Activated CD4-positive, alpha-beta memory T cell treated with anti-CD3 and anti-CD28 coated beads for 36 hours (primary cell): ENCODE measurements around the gene ASTN2. TPM values are rescaled to one million over a fixed set of nuclear protein-coding genes. Genes with fewer than 3 reads are reported as not detected.

Experiments used
- CTCF ChIA-PET: fragments of 350-600 bp; sonication (Branson Sonifier 250); formaldehyde crosslinking; loops from one replicate; lab custom pipeline; 2021; ENCODE audit warnings: antibody characterized with exemption, inconsistent platforms; lab: Charles Lee
- POLR2A ChIA-PET: fragments of 350-600 bp; sonication (Branson Sonifier 250); formaldehyde crosslinking; loops from one replicate; lab custom pipeline; 2021; ENCODE audit warnings: antibody characterized with exemption; lab: Charles Lee
- DNase-seq: peaks from one replicate; pipeline ENCODE4 v3.0.0-alpha.2; 2020
- H3K27ac Mint-ChIP-seq: one replicate; pipeline ENCODE4 v1.8.0; 2021; ENCODE audit warnings: mixed read lengths
- H3K27me3 Mint-ChIP-seq: one replicate; pipeline ENCODE4 v1.8.0; 2021; ENCODE audit warnings: mixed read lengths
- H3K36me3 Mint-ChIP-seq: one replicate; pipeline ENCODE4 v1.8.0; 2021; ENCODE audit warnings: mixed read lengths
- H3K4me1 Mint-ChIP-seq: one replicate; pipeline ENCODE4 v1.8.0; 2021; ENCODE audit warnings: low read depth, mixed read lengths
- H3K4me3 Mint-ChIP-seq: one replicate; pipeline ENCODE4 v1.8.0; 2021; ENCODE audit warnings: mild to moderate bottlenecking, mixed read lengths
- H3K9me3 Mint-ChIP-seq: one replicate; pipeline ENCODE4 v1.8.0; 2021; ENCODE audit warnings: mixed read lengths
- intact Hi-C: fragments of 100-400 bp; cut with micrococcal nuclease; formaldehyde crosslinking; loops from one replicate; pipeline ENCODE4 v1.15.1; 2023
- total RNA-seq, 2 experiments: library from RNA; stranded (reverse); gene quantifications; one replicate each; pipeline ENCODE4 v1.2.3, GENCODE V29; 2021

ASTN2 gene
- total RNA-seq, 2 experiments from 2014 or later = 3.3 to 3.4 TPM

GRCh38 chr9:117278471-117279035, 136.3 kb downstream of the ASTN2 start:
- intact Hi-C loops = no loop called here
- Mint-ChIP-seq H3K9me3 (peaks cover 3% of the 10 kb centered on the region), H3K4me1 (no peaks in the 10 kb centered on the region), H3K4me3 (no peak overlapping the region), H3K27me3 (no peaks in the 10 kb centered on the region), H3K36me3 (no peaks in the 10 kb centered on the region), H3K27ac (no peak overlapping the region)
- POLR2A ChIA-PET = no interaction called here
- DNase-seq = no peak
- CTCF ChIA-PET = no interaction called here

DNA sequence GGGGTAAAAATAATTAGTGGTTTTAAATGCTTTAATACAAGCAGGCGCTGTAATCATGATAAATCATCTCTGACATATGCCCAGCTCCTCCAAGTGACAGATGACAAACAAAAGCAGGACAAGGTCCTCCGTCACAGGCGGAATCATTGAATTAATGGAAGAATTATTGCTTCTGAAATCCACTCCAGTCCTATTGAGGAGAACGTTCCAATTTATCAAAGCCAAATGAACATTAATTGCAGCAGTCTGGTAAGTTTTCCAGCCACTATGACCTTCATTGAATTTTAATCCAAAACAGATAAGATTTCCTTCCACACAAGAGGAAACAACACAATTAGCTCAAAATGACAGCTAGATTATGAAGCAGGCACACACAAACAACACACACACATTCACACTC, 136.8 kb downstream of the ASTN2 start:
- Mint-ChIP-seq H3K4me3 (no peak overlapping the region), H3K4me1 (no peaks in the 10 kb centered on the region), H3K27ac (no peak overlapping the region), H3K36me3 (no peaks in the 10 kb centered on the region), H3K9me3 (no peaks in the 10 kb centered on the region), H3K27me3 (no peaks in the 10 kb centered on the region)
- intact Hi-C loops = no loop called here
- ChIA-PET POLR2A (no interaction called here), CTCF (no interaction called here)
- DNase-seq = no peak

- Mint-ChIP-seq H3K27me3 (no peaks in the 10 kb centered on the region), H3K9me3 (no peaks in the 10 kb centered on the region), H3K4me1 (no peaks in the 10 kb centered on the region), H3K36me3 (no peaks in the 10 kb centered on the region), H3K4me3 (no peak overlapping the region), H3K27ac (no peak overlapping the region)
- POLR2A ChIA-PET = no interaction called here
- CTCF ChIA-PET = no interaction called here
- DNase-seq = no peak
- intact Hi-C loops = no loop called here
Observed at GRCh38 chr9:117276444-117276843, 138.4 kb downstream of the ASTN2 start.

- DNase-seq = no peak
- Mint-ChIP-seq H3K27me3 (no peaks in the 10 kb centered on the region), H3K9me3 (peaks cover 3% of the 10 kb centered on the region), H3K4me1 (no peaks in the 10 kb centered on the region), H3K4me3 (no peak overlapping the region), H3K27ac (no peak overlapping the region), H3K36me3 (no peaks in the 10 kb centered on the region)
- POLR2A ChIA-PET = no interaction called here
- CTCF ChIA-PET = no interaction called here
- intact Hi-C loops = no loop called here
Observed at GRCh38 chr9:117273612-117274011, 141.2 kb downstream of the ASTN2 start.

DNA sequence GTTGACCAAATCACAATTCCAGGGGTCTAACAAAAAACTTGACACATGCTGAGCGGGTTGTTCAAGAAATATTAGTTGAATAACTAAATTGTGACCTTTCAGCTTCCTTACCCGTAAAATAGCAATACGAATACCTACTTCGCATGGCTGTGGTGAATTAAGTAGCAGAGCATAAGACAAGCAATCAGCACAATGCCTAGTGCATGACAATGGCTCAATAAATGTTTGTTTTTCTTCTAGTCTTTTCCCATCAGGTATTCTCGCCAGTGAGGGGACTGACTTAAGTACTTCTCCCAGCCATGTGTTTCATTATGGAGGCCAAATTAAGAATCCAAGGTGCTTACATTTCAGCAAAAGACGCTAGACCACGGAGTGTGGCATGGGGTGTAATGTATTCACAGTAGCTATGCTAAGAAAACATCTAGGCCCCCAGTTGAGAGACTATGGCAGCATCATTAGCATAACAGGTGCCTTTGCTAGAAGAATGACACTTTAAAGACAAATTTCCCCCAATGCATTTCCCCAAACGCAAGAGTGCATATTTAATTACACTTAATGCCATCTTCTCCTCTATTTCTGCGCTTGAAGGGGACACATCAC, 145.9 kb downstream of the ASTN2 start:
- no peaks in the 10 kb centered on the region for H3K27me3 Mint-ChIP-seq
- ChIA-PET POLR2A (no interaction called here), CTCF (no interaction called here)
- H3K9me3 Mint-ChIP-seq = peaks cover 3% of the 10 kb centered on the region
- H3K4me1 Mint-ChIP-seq = no peaks in the 10 kb centered on the region
- no peak overlapping the region for H3K4me3 Mint-ChIP-seq
- intact Hi-C loops = no loop called here
- no peak for DNase-seq
- no peaks in the 10 kb centered on the region for H3K36me3 Mint-ChIP-seq
- H3K27ac Mint-ChIP-seq = no peak overlapping the region

DNA sequence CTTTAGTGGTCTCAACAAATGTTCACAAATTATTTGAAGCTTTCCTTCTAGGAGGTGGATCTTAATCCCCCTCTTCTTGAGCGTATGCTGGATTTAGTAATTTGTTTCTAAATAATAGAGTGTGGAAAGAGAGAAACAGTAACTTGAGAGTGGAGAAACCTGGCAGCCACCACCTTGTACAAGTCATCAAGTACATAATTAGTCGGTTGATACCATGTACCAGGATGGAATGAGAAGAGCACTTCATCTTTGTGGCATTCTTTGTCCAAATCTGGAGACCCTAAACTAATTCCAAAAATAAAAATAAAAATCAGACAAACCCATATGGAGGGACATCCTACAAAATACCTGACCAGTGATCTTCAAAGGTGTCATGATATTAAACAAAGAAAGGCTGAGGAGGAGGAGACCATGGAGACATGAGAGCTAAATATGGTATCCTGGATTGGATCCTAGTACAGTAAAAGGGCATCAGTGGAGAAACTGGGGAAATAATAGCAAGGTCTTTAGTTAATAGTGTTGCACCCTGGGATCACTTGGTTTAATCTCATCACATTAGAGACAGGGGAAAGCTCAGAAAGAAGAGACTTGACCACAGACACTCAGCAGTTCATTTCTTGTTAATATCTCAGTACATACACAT, 147.9 kb downstream of the ASTN2 start:
- Mint-ChIP-seq H3K9me3 (peaks cover 3% of the 10 kb centered on the region), H3K36me3 (no peaks in the 10 kb centered on the region)

GRCh38 chr9:117265253-117265652, 149.6 kb downstream of the ASTN2 start:
- no peak overlapping the region for H3K27ac Mint-ChIP-seq
- no peaks in the 10 kb centered on the region for H3K36me3 Mint-ChIP-seq
- intact Hi-C loops = no loop called here
- no peaks in the 10 kb centered on the region for H3K27me3 Mint-ChIP-seq
- H3K4me1 Mint-ChIP-seq = no peaks in the 10 kb centered on the region
- no peak overlapping the region for H3K4me3 Mint-ChIP-seq
- DNase-seq = no peak
- ChIA-PET CTCF (no interaction called here), POLR2A (no interaction called here)
- H3K9me3 Mint-ChIP-seq = peaks cover 3% of the 10 kb centered on the region

More for the DNA sequence above, 147.9 kb downstream of the ASTN2 start:
- H3K27ac Mint-ChIP-seq = no peak overlapping the region
- no peak overlapping the region for H3K4me3 Mint-ChIP-seq
- CTCF ChIA-PET = no interaction called here
- H3K4me1 Mint-ChIP-seq = no peaks in the 10 kb centered on the region
- DNase-seq = no peak
- intact Hi-C loops = no loop called here
- H3K27me3 Mint-ChIP-seq = no peaks in the 10 kb centered on the region
- POLR2A ChIA-PET = no interaction called here

DNA sequence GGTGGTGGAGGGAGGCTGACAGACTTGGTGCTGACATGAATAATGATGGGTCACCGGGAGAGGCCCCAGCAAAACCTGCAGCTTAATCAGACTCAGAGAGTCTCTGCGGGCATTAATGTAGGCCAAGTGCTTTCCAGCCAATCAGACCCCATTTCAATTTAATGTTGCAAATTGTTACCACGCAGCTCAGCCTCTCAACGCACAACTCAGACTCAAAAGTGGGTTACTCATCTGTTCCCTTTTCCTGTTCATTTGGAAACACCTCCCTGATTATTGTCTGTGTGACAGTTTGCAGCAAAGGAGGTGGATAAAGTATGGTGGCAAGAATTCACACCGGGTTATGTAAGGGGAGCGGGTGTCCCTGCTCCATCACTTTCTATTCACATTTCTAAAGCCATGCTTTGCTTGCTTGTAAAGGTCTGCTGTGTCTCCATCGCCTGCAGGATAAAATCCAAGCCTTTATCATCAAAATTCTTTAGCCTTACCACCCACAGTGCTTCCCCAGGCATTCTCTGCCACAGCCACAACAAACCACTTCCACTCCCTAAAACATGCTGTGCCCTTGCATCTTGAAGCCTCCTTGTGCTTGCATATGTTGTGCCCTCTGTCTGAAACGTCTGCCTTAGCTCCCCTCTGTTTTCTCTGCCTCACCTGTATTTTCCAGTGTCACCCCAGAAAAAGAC, 156.5 kb downstream of the ASTN2 start:
- Mint-ChIP-seq H3K36me3 (no peaks in the 10 kb centered on the region), H3K27ac (no peak overlapping the region), H3K9me3 (no peaks in the 10 kb centered on the region), H3K4me3 (no peak overlapping the region), H3K4me1 (no peaks in the 10 kb centered on the region), H3K27me3 (no peaks in the 10 kb centered on the region)
- ChIA-PET POLR2A (no interaction called here), CTCF (no interaction called here)
- intact Hi-C loops = no loop called here
- DNase-seq = no peak

GRCh38 chr9:117253261-117253660, 161.6 kb downstream of the ASTN2 start:
- CTCF ChIA-PET = no interaction called here
- no peak overlapping the region for H3K27ac Mint-ChIP-seq
- H3K4me3 Mint-ChIP-seq = no peak overlapping the region
- H3K9me3 Mint-ChIP-seq = peaks cover 2% of the 10 kb centered on the region
- no peak for DNase-seq
- no peaks in the 10 kb centered on the region for H3K4me1 Mint-ChIP-seq
- POLR2A ChIA-PET = no interaction called here
- H3K27me3 Mint-ChIP-seq = no peaks in the 10 kb centered on the region
- H3K36me3 Mint-ChIP-seq = no peaks in the 10 kb centered on the region
- intact Hi-C loops = no loop called here

- POLR2A ChIA-PET = no interaction called here
- peaks cover 2% of the 10 kb centered on the region for H3K9me3 Mint-ChIP-seq
- no peaks in the 10 kb centered on the region for H3K27me3 Mint-ChIP-seq
- no peaks in the 10 kb centered on the region for H3K36me3 Mint-ChIP-seq
- no peak overlapping the region for H3K4me3 Mint-ChIP-seq
- CTCF ChIA-PET = no interaction called here
- H3K4me1 Mint-ChIP-seq = no peaks in the 10 kb centered on the region
- no peak for DNase-seq
- H3K27ac Mint-ChIP-seq = no peak overlapping the region
- intact Hi-C loops = no loop called here
Observed at GRCh38 chr9:117250610-117251215, 164.1 kb downstream of the ASTN2 start.

DNA sequence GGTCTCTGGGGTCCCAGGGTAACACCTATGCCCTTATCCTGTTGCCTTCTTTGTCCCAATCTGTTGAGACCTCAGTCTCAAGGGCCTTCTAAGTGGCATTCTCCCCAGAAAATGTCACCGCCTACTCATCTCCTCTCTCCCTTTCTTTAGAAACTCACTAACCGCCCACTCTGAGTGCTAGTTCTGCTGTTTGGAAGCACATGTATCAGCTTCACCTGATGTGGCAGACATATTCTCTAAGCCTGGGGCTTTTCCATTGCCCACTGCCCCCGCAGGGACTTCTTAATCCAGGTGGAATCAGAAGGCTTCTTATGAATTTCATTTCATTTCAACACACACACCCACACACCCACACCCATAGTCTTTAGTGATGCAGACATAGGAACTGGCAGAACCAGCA, 165.1 kb downstream of the ASTN2 start:
- intact Hi-C loops = no loop called here
- ChIA-PET POLR2A (no interaction called here), CTCF (no interaction called here)
- Mint-ChIP-seq H3K36me3 (no peaks in the 10 kb centered on the region), H3K27ac (no peak overlapping the region), H3K27me3 (no peaks in the 10 kb centered on the region), H3K9me3 (peaks cover 2% of the 10 kb centered on the region), H3K4me3 (no peak overlapping the region), H3K4me1 (no peaks in the 10 kb centered on the region)
- DNase-seq = no peak

DNA sequence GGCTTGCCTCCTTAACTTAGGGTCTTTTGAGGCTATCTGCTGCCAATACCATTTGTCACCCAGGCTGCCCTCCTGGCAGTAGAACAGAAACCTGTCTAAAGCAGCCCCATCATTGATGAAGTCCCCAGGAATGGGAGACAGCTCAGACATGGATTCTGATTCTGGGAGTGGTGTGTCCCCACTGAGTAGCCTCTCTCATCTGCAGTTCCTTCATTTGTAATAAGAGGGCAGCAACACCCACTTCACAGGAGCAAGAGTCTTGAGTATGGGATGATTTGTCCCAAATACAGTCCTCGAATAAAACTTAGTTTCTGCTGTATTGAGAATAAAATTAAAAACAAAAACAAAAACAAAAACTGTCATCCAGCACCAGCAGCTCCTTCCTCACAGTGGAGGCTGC, 167.6 kb downstream of the ASTN2 start:
- intact Hi-C loops = no loop called here
- ChIA-PET POLR2A (no interaction called here), CTCF (no interaction called here)
- DNase-seq = no peak
- Mint-ChIP-seq H3K4me1 (no peaks in the 10 kb centered on the region), H3K36me3 (no peaks in the 10 kb centered on the region), H3K27me3 (no peaks in the 10 kb centered on the region), H3K4me3 (no peak overlapping the region), H3K9me3 (peaks cover 4% of the 10 kb centered on the region), H3K27ac (no peak overlapping the region)
